GM13976 (cell line): ENCODE measurements around the gene CRACR2A.
A peak's percentile ranks its signal among the peaks of the same experiment; 100 is the strongest.

Source experiments
- DNase-seq: peaks from one replicate; pipeline ENCODE4 v3.0.0; 2012; ENCODE audit warnings: low spot score
- in situ Hi-C: fragments of 300-500 bp; cut with MboI; formaldehyde crosslinking; loops from one replicate; pipeline ENCODE4 v1.12.0; 2022; ENCODE audit warnings: low sequenced_read_pairs, mixed read lengths, inconsistent platforms; ENCODE audit not compliant: unreplicated experiment
- TF ChIP-seq, protein P1 (sequence below): IDR thresholded peaks from 2 replicates; pipeline ENCODE4 v1.5.1; 2012; ENCODE audit warnings: borderline replicate concordance, mild to moderate bottlenecking; ENCODE audit not compliant: insufficient read depth; ENCODE audit errors: extremely low read depth, missing control alignments, control extremely low read depth

Gene CRACR2A

GRCh38 chr12:3752741-3753486 is at the start of gene CRACR2A:
TSS of gene CRACR2A (minus strand) at chr12:3753109. CDS start at chr12:3696999, 56,110 bp downstream.
- in situ Hi-C loops = no loop called here
- peak; percentile 93 for DNase-seq
- TF ChIP-seq, protein P1, sequence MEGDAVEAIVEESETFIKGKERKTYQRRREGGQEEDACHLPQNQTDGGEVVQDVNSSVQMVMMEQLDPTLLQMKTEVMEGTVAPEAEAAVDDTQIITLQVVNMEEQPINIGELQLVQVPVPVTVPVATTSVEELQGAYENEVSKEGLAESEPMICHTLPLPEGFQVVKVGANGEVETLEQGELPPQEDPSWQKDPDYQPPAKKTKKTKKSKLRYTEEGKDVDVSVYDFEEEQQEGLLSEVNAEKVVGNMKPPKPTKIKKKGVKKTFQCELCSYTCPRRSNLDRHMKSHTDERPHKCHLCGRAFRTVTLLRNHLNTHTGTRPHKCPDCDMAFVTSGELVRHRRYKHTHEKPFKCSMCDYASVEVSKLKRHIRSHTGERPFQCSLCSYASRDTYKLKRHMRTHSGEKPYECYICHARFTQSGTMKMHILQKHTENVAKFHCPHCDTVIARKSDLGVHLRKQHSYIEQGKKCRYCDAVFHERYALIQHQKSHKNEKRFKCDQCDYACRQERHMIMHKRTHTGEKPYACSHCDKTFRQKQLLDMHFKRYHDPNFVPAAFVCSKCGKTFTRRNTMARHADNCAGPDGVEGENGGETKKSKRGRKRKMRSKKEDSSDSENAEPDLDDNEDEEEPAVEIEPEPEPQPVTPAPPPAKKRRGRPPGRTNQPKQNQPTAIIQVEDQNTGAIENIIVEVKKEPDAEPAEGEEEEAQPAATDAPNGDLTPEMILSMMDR = peak; percentile 72

- DNase-seq = no peak
- TF ChIP-seq, protein P1 = no peak
- in situ Hi-C loops = loop anchor here (25.0 kb wide), 1 partner anchor 460 kb away; no protein-coding TSS in a partner anchor
These were observed 44.7 kb upstream of the CRACR2A start for GRCh38 chr12:3797531-3798048.

- in situ Hi-C loops = loop anchor here (25.0 kb wide), 1 partner anchor 458 kb away; no protein-coding TSS in a partner anchor
- no peak for DNase-seq
- TF ChIP-seq, protein P1 = no peak
These were observed 42.7 kb upstream of the CRACR2A start for GRCh38 chr12:3795492-3796133.

- no peak for DNase-seq
- in situ Hi-C loops = loop anchor here (25.0 kb wide), 1 partner anchor 458 kb away; no protein-coding TSS in a partner anchor
- TF ChIP-seq, protein P1 = no peak
These were observed 42.2 kb upstream of the CRACR2A start for GRCh38 chr12:3795066-3795465.

DNA sequence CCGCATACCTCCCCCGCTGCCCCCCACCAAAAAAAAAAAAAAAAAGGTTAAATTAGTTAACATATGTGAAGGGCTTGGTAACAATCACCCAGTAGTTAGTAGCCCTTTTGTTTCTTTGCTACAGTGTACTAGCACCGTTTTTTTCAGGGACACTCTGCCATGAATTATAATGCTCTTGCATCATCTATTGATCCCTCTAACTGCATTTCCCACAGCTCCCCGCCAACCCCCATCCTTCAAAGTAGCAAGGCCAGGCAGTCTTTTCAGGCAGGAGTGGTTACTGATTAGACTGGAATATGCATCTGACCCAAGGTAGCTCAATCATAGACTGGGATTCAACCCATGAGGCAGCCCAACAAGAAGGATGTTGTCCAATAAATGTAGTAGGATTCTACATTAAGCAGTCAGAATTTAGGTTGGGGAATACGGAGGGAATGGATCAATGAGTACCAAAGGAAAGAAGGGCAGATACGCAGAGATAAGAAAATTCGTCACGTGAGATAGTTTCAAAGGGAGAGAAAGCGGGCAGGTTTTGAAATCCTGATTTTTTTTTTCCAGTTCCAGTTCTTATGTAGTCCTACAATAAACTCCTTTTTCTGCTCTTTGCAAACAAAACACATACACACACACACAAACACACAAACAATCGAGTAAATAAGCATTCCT is 39.8 kb upstream of the CRACR2A start:
- no peak for DNase-seq
- in situ Hi-C loops = loop anchor here (25.0 kb wide), 1 partner anchor 455 kb away; no protein-coding TSS in a partner anchor
- TF ChIP-seq, protein P1 = no peak

- TF ChIP-seq, protein P1 = no peak
- DNase-seq = no peak
- in situ Hi-C loops = loop anchor here (25.0 kb wide), 1 partner anchor 454 kb away; no protein-coding TSS in a partner anchor
These were observed 38.5 kb upstream of the CRACR2A start for GRCh38 chr12:3791256-3791874.
